Activated CD8-positive, alpha-beta memory T cell treated with anti-CD3 and anti-CD28 coated beads, Interleukin-2, amount 50 U/mL, for 48 hours (primary cell): ENCODE data around the gene OR8B3.

Source experiments
- DNase-seq: peaks from one replicate; pipeline ENCODE4 v3.0.0-alpha.2; 2020

OR8B3 gene

GRCh38 chr11:124346311-124346955 lies 52.4 kb downstream of the OR8B3 start:
- no peak for DNase-seq
